Brain pericyte (primary cell): ENCODE results near the gene LRP1B.
"Not testable (repeated sequence)": the region's sequence is repeated elsewhere in the genome, so short reads cannot be mapped to it uniquely, and the experiment has no call there.

Source experiments
- DNase-seq: peaks from one replicate; pipeline ENCODE4 v3.0.0-alpha.2; 2012; ENCODE audit warnings: low read depth, low spot score

Gene LRP1B

DNA sequence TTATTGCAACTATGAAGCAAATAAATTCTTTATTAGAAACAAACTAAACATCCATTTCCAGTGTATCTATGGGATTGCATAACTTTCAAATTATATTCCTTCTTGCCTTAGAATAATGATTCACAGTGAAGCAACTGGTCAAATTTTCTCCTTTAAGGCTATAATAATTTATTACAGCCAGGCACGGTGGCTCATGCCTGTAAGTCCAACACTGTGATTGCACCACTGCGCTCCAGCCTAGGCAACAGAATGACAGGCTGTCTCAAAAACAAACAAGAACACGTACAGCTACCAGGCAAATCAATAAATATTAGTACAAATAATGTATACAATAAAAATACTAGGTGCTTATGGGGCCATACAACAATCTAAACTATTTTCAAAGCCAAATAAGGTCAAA is 1416.2 kb downstream of the LRP1B start:
- DNase-seq: no peak

DNA sequence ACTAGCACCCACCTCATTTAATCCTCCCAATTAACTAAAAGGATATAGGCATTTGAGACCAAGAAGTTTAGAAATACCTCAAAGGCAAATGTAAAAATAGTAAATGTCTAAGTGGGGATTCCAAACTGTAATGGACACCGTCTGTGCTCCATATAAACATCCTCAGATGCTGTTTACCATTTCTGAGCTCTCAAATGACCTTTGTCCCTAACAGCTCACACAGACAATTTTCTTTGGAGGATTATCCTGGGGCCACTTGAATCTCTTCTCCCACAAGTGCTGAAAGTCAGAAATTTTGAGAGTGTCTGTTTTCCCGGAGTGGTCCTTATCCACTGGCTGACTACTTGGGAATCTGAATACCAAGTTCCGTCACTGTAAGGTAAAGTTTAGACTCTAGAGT is 1418.9 kb downstream of the LRP1B start:
- DNase-seq: no peak

DNA sequence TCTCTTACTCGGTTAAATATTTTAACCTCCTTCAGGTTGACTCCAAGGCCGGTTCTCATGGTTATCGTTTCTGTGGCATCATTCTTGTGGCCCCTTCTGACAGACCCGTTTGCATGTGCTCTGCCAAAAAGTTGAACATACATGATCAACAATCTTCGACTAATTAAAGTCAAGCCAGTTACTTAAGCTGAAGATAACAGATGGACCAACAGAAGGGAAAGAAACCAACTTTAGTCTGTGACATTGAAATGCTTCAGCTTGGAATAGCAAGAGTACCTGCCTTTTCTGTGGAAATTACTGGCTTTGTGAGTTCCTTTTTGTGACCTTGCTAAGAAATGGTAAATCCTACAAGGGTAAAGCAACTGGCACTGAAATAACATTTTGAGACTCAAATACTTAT is 1429.1 kb downstream of the LRP1B start:
- DNase-seq: no peak

DNA sequence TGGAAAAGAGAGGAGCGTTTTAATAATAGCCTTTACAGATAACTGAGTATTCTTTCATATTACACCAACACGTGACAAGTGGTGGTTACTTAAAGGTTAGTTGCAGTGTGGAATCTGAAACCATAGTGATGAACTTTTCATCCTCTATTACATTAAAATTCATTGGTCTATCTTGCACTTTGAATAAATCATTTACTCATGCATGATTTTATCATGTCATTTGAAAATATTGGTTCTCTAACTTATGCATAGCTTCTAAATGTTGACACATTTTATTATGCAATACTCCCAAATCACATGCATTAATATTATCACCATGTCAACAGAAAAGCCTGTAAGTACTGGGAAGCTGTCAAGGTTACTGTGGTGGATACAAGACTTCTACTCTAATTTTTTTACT is 1432.2 kb downstream of the LRP1B start:
- DNase-seq: no peak

DNA sequence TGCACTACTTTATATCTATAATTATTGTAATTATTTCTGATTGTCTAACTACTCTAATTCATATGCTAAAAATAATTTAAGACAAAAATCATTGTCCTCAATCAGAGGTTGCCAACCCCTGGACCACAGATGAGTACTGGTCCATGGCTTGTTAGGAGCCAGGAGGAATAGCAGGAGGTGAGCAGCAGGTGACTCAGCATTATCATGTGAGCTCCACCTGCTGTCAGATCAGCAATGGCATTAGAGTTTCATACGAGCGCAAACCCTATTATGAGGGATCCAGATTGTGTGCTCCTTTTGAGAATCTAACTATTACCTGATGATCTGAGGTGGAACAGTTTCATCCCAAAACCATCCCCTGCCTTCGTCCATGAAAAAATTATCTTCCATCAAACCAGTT is 1434.4 kb downstream of the LRP1B start:
- DNase-seq: no peak

DNA sequence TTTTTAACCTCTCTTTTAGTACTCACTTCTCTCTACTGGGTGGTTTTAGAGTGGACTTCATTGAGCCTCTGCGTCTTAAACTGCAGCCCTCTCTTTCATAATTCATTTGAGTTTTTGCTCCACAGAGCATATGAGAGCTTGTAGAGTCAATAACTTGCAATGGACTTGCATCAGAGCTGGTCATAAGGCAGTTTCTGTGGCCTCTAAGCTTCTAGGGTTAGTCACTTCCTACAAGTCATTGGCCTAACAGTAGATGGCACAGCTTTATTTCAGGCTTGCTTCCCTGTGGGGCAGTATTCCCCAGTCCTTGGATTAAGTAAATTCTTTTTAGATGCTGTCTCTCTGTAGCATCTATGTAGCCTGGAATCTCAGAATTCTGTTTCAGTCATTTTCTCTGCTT is 1435.7 kb downstream of the LRP1B start:
- no peak for DNase-seq

DNA sequence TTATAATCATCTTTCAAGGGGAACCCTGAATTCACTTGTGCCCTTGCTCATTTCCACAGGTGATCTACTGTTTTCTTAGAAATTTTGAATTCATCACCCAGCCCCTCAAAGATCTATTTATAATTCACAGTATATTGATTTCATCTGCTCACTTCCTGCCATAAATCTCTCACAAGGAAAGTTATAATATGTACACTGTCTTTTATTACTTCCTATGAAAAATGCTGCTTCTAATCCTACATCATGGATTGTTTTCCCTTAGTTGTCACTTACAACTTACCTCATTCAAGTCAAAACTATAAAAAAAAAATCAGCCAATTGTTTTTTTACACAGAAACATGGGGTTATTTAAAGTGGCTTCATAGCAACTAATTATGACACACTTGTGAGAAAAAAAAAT is 1443.0 kb downstream of the LRP1B start:
- no peak for DNase-seq

DNA sequence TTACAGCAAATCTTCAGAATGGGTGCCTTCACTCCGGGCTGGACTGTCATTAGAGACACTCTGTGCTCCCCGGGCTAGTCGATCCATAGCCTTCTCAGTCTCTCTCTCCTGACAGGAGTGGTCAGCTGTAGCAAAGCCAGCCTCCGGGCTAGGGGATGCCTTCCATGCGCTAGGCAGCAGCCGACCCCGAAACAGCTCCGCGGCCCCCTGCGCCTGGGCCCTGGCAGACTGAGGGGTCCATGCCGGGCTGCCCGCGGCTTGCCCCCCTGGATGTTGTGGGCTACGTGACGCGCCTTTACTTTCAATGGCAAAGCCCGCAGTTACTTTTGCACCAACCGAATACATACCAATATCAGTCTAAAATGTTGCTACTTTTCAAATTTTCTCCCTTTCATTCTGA is 1447.2 kb downstream of the LRP1B start:
- no peak for DNase-seq

DNA sequence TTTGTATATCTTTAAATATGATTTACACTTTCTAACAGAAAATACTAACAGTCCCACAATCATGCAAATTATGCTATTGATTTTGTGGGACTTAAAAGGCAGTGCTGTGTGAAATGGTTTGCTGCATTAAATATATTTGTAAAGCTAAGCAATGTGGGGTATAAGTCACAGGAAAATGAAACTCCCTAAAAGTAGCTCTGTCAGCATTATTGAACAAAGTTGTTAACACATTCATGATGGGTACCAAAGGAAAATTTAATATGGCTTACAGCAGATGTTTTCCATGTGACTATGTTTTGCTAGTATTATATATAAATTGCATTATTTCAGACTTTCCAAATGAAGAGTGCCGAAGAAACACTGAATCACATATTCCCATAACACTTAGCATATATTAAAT is 1450.0 kb downstream of the LRP1B start:
- no peak for DNase-seq

DNA sequence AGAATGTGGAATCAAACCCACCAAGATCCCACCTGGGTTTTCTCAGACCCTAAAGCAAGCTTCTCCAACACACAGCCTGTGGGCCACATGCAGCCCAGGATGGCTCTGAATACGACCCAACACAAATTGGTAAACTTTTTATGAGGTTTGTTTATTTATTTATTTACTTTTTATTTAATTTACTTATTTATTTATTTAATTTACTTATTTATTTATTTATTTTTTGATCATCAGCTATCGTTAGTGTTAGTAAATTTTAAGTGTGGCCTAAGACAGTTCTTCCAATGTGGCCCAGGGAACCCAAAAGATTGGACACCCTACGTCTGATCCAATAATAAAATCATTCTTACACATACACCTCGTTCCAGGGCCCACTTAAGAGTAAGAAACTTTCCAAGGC is 1451.1 kb downstream of the LRP1B start:
- DNase-seq: no peak

DNA sequence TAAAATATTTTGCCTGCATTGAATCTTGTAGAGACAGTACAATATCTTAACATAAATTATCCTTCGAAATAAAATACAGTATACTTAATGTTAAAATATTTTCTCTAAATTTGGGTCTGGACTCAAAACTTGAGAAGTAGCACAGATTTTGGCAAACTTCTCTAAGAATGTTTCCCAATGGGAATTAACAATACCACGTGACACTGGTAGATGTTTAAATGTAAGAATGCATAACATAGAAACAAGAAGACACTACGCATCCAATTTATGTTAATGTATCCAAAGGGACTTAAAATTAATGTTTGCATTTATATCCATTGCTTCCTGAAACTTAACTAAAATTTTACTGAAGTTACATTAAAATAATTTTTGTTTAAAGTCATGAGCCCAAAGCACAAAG is 1460.9 kb downstream of the LRP1B start:
- DNase-seq: no peak

DNA sequence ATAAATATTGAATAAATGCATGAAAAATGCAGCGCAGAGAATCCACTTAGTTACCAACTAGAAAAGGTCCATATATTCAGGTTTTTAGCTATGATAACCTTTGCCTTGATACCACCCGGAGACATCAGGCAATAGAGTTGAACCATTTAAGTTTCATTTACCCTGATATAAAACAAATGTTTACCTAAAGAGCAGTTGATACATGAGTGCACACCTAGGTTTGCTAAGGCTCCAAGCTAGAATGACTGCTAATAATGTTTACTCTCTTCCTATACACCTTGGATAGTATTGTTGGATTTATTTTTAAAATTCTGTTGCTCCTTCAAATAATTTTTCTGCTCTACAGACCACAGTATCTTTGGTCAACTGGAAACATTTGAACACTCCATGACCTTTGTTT is 1463.6 kb downstream of the LRP1B start:
- DNase-seq: no peak

DNA sequence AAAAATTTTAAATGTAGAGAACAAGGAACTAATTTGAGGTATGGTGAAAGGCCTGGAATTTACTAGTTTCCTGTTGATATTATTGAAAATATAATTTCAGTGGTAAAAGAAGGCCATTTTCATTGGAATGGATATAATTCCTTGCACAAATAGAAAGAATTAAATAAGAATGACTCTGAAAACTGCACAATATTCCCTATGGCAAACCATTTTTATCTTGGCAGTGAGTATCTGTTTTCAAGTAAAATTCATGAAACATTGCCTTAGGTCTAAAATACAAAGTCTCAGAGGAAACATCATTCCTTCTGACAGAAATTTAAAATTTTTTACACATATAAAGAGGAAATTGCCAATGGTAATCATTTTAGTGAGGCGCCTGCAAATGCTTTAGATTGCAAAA is 1468.3 kb downstream of the LRP1B start:
- no peak for DNase-seq

DNA sequence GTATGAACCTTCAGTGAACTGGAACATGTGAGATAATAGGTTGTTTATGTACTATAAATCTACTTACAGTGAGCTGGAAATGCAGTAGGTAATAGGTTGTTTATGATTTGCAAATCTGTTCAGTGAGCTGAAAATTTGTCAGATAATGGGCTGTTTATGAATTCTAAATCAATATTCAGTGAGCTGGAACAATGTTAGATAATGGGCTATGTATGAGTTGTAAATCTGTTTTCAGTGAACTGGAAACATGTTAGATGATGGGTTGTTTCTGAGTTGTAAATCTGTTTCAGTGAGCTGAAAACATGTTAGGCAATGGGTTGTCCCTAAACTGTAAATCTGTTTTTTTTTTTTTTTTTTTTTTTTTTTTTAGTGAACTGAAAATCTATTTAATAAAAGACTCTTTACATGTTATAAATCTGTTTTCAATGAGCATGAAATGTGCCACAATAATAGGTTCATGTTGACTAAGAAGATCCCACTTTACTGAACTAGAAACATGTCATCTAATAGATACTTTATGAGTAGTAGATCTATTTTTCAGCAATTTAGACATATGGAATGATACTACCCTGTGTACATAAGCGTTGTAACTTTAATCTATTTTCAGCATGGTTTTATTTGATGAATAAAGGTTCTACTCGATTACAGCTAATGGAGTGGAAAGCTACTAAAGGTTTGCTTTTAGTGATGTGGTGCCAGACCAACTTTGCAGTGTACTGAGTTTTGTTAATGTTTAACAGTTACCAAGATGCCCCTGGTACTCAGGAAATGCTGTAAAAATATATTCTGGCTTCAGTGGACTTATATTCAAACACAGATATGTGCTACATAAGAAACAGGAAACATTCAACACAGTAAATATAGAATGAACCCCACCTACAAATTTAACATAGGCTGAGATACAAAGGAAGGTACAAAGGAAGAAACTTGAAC is 1471.8 kb downstream of the LRP1B start:
- no peak for DNase-seq

DNA sequence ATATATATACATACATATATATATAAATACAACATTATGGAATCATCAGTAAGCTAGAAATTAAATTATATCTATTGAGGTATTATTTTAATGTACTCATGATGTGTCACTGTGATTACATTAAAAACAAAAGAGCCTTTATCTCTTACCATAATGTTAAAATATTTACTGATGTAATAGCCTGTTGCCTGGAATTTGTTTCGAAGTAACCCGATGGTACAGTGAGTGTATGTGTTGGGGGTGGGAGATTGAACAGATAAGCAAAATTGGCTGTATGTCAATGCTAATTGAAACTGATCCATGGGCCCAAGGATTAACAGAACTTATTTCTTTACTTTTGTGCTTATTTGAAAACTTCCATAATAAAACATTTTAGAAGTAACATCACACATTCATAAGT is 1473.2 kb downstream of the LRP1B start:
- no peak for DNase-seq

DNA sequence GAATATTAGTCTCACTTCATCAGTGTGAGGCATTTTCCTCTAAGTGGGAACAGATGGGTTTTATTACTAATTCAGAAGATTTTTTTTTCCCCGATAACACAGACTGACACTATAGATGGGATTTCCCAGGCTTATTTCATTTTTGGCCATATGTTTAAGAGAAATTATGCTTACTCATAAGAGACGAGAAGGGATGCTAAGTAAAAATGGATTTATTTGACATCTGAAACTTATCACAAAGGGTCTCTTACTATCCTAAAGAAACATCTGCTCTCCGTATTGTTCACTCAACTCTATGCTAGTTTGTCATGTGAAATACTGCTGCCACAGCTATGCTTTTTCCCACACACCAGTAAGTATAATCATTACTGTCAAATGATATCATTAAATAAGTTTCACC is 1476.3 kb downstream of the LRP1B start:
- DNase-seq: no peak

DNA sequence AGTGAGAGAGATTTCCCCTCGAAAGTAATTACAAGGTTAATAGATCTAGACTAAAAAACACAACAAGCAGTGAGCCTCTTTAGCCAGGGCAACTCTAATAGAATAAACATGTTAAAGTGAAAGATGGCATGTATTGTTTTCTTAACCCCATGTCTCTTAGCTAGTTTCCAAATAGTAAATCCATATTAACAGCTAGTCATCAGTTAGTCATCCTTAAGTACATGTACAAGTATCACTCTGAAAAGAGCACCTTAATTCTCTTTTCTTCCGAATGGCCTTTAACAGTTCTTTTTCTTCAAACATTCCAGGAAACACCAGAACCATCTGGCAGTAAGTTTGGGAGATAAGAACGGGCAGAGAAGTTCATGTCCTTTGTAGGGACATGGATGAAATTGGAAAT is 1480.0 kb downstream of the LRP1B start:
- DNase-seq: peak; percentile 20

DNA sequence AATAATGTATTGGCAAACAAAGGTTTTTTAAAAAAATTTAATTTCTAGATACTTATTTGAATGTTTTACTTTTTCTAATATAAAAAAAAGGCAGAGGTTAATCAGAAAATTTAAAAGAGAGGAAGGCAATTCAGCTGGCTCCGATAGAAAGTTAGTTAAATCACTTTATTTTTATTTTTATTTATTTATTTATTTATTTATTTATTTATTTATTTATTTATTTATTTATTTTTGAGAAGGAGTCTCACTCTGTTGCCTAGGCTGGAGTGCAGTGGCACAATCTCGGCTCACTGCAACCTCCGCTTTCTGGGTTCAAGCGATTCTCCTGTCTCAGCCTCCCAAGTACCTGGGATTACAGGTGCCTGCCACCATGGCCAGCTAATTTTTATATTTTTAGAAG is 1480.7 kb downstream of the LRP1B start:
- not testable (repeated sequence) for DNase-seq

DNA sequence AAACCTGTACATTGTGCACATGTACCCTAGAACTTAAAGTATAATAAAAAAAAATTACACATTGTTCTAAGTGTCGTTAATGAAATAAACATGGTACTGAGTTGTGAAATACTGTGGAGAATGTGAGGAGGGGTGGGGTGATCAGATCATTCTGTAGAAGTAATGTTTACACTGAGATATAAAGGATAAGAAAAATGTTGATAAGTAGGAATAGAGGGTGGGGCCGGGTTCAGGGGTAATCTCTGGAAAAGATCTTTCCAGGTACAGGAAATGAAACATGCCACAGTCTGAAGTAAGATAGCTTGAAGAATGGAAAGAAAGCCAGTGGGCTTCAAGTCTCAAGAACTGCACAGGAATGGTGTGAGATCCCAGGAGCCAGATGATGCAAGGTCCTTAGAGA is 1482.4 kb downstream of the LRP1B start:
- no peak for DNase-seq

DNA sequence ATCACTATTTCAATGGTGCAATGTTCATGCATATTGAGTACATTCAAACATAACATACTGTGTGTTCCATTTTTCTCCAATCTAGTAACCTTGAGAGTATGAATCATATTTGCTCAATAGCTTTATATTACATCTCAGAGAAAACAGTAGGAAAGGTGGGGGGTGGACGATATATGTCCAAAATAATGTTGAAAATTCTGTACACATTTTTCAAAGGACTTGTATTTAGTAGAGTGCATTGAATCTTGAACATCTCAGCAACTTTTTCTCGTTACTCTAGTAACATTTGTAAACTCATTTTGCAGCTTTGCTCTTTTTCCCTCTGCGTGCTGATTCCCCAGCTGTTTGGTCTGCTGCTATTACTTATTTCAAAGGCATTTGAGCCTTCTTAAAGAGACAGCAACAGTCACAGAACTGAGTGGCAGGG is 1487.0 kb downstream of the LRP1B start:
- peak; percentile 37 for DNase-seq

DNA sequence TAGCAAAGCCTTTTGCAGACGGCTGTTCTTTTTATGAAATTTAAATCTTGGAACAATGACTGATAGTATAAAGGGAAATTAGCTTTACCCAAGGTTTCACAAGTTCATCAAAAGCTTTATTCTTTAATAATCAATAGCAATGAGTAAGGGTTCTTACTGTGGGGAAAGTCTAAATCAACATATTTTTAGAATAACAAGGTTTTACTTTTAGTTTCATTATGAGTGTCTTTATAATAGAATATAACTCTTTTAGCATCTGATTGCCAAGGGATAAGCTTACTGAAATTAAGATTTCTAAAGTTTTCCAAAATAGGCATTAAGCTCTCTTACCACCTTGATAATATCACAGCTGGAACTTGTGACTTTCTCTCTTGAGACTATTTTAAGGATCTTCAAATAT is 1489.7 kb downstream of the LRP1B start:
- no peak for DNase-seq

DNA sequence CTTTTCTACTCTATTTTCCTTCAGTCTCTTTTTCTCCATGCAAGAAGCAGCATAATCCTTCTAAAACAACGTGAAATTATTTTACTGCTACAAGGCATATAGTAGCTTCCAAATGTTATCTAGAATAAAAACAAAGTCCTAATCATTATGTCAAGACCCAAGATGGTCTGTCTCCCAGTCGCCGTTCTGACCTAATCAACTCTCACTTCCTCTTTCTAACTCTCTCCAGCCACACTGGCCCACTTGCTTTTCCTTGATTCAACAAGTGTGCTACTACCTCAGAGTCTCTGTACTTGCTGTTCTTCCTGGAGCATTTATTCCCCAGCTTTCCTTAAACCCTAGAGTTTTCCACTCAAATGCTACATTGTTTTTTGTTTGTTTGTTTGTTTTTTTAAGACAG is 1491.2 kb downstream of the LRP1B start:
- DNase-seq: no peak

DNA sequence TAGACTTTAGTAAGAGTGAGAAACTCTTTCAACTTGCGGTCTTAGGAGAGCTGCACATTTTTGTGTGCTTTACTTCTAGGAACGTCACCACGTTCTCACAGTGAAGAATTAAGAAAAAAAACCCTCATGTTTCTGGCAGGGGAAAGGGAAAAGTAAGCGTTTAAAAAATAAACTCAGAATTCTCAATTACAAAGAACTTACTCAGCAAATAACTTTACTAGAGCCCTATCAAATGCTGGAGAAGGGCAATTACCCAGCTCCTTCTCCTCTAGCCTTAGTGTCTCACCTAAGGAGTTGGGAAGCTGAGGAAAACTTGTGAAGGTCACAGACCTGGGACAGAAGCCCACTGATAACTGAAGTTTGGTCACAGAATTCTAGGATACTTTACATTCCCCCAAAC is 1500.3 kb downstream of the LRP1B start:
- DNase-seq: no peak

DNA sequence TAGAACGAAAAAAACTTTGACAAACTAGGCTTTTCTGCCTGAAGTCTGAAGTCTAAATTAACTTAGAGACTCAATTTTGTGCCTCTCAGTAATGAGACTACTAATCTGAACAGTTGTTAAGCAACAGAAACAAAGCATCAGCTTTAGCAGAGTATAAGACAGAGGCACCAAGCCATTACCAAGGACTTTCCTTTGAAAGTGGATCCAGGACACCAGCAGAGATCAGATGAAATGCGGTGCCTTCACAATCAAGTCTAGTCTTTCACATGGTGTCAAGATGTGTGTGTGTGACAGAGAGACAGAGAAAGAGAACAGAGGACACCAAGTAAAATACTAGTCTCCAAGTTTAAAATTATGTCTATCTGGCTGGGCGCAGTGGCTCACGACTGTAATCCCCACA is 1502.9 kb downstream of the LRP1B start:
- DNase-seq: no peak
